HG03060 (cell line): Measurements from ENCODE around the gene LIME1.

Source experiments
- ATAC-seq: cut with Tn5 transposase; IDR thresholded peaks from one replicate; pipeline ENCODE4 v1.9.1; 2021; ENCODE audit warnings: low read depth, moderate number of reproducible peaks; ENCODE audit not compliant: unreplicated experiment

LIME1 gene

GRCh38 chr20:63735859-63736718 is at the start of gene LIME1:
TSS of gene LIME1 (plus strand) at chr20:63736664. CDS start at chr20:63737550, 886 bp downstream.
- no peak for ATAC-seq

- ATAC-seq: no peak
These were observed 48.9 kb upstream of the LIME1 start for GRCh38 chr20:63687419-63688178.

GRCh38 chr20:63688228-63689045 is 48.0 kb upstream of the LIME1 start:
- ATAC-seq: no peak

GRCh38 chr20:63689046-63690002 is 47.1 kb upstream of the LIME1 start:
- no peak for ATAC-seq

- no peak for ATAC-seq
These were observed 46.2 kb upstream of the LIME1 start for GRCh38 chr20:63690003-63690897.

GRCh38 chr20:63690898-63691710 is 45.4 kb upstream of the LIME1 start:
- no peak for ATAC-seq

- no peak for ATAC-seq
These were observed 44.6 kb upstream of the LIME1 start for GRCh38 chr20:63691711-63692435.

- ATAC-seq: no peak
These were observed 43.9 kb upstream of the LIME1 start for GRCh38 chr20:63692436-63693082.

- ATAC-seq: no peak
These were observed 43.3 kb upstream of the LIME1 start for GRCh38 chr20:63693083-63693732.

GRCh38 chr20:63693733-63694583 is 42.5 kb upstream of the LIME1 start:
- no peak for ATAC-seq

GRCh38 chr20:63694584-63695423 is 41.7 kb upstream of the LIME1 start:
- no peak for ATAC-seq

GRCh38 chr20:63695424-63696305 is 40.8 kb upstream of the LIME1 start:
- no peak for ATAC-seq

- ATAC-seq: no peak
These were observed 40.2 kb upstream of the LIME1 start for GRCh38 chr20:63696306-63696627.
